HFFc6 (cell line): ENCODE results near the gene RAP1GAP2. TPM values are rescaled to one million over a fixed set of nuclear protein-coding genes. Genes with fewer than 3 reads are reported as not detected.

Experiments
- DNase-seq: peaks from one replicate; pipeline ENCODE4 v3.0.0-alpha.2; 2018
- H3K27ac Mint-ChIP-seq: 2 replicates; pipeline ENCODE4 v1.8.0; 2020; ENCODE audit warnings: mild to moderate bottlenecking, mixed read lengths
- H3K27me3 Mint-ChIP-seq: 2 replicates; pipeline ENCODE4 v1.8.0; 2021; ENCODE audit warnings: mild to moderate bottlenecking, moderate library complexity, mixed read lengths; ENCODE audit not compliant: insufficient read depth
- H3K36me3 Mint-ChIP-seq: 2 replicates; pipeline ENCODE4 v1.8.0; 2021; ENCODE audit warnings: low read depth, mixed read lengths
- H3K4me1 Mint-ChIP-seq: 2 replicates; pipeline ENCODE4 v1.8.0; 2020; ENCODE audit warnings: low read depth, mixed read lengths
- H3K4me3 Mint-ChIP-seq: 2 replicates; pipeline ENCODE4 v1.8.0; 2020; ENCODE audit warnings: mild to moderate bottlenecking, moderate library complexity, mixed read lengths
- H3K9me3 Mint-ChIP-seq: 2 replicates; pipeline ENCODE4 v1.8.0; 2020; ENCODE audit warnings: mild to moderate bottlenecking, mixed read lengths
- CTCF ChIP-seq: fragments of 200-600 bp; sonication (generic); IDR thresholded peaks from 2 replicates; pipeline ENCODE4 v1.5.0; 2021; ENCODE audit warnings: antibody characterized with exemption, mild to moderate bottlenecking
- total RNA-seq, 6 experiments: library from RNA; stranded (reverse); fragmentation: NEBNext Ultra II Directional; extraction: Animal tissue kit (Norgen Biotek cat#: 25700); gene quantifications; 2 replicates in 1 of 6; 3 replicates in 5 of 6; pipeline ENCODE4 v1.2.3, GENCODE V29; 2021

RAP1GAP2 gene
- total RNA-seq, 6 experiments from 2014 or later, result 7.9 to 27.4 (median 23.9) TPM

- DNase-seq, result no peak
- Mint-ChIP-seq H3K27ac (no peak overlapping the region), H3K4me3 (no peak overlapping the region), H3K36me3 (0 out of 2 replicates have a peak, but pooled peaks cover 6% of the 10 kb centered on the region), H3K9me3 (peaks cover 6% of the 10 kb centered on the region; the same call in 1 of the 2 replicates), H3K27me3 (peaks cover 4% of the 10 kb centered on the region), H3K4me1 (peaks cover 13% of the 10 kb centered on the region; the same call in 1 of the 2 replicates)
- TF ChIP-seq CTCF, result no peak
Observed at GRCh38 chr17:3033741-3034577, 237.7 kb downstream of the RAP1GAP2 start.

- H3K27me3 Mint-ChIP-seq, result peaks cover 4% of the 10 kb centered on the region
- no peak overlapping the region for H3K4me3 Mint-ChIP-seq
- 0 out of 2 replicates have a peak, but pooled peaks cover 6% of the 10 kb centered on the region for H3K36me3 Mint-ChIP-seq
- peaks cover 7% of the 10 kb centered on the region; the same call in 1 of the 2 replicates for H3K4me1 Mint-ChIP-seq
- DNase-seq, result no peak
- peaks cover 6% of the 10 kb centered on the region; the same call in 1 of the 2 replicates for H3K9me3 Mint-ChIP-seq
- H3K27ac Mint-ChIP-seq, result no peak overlapping the region
- no peak for TF ChIP-seq CTCF
Observed at GRCh38 chr17:3034578-3034920, 238.3 kb downstream of the RAP1GAP2 start.

- peaks cover 6% of the 10 kb centered on the region; the same call in 1 of the 2 replicates for H3K9me3 Mint-ChIP-seq
- H3K4me3 Mint-ChIP-seq, result no peak overlapping the region
- H3K4me1 Mint-ChIP-seq, result peaks cover 2% of the 10 kb centered on the region; the same call in 1 of the 2 replicates
- 0 out of 2 replicates have a peak, but pooled peaks cover 6% of the 10 kb centered on the region for H3K36me3 Mint-ChIP-seq
- H3K27ac Mint-ChIP-seq, result no peak overlapping the region
- DNase-seq, result no peak
- no peak for TF ChIP-seq CTCF
- peaks cover 4% of the 10 kb centered on the region for H3K27me3 Mint-ChIP-seq
Observed at GRCh38 chr17:3035256-3035967, 239.2 kb downstream of the RAP1GAP2 start.

- H3K4me3 Mint-ChIP-seq, result no peak overlapping the region
- H3K4me1 Mint-ChIP-seq, result no peaks in the 10 kb centered on the region
- TF ChIP-seq CTCF, result no peak
- H3K27me3 Mint-ChIP-seq, result peaks cover 4% of the 10 kb centered on the region
- H3K9me3 Mint-ChIP-seq, result peaks cover 6% of the 10 kb centered on the region; the same call in 1 of the 2 replicates
- no peak for DNase-seq
- no peak overlapping the region for H3K27ac Mint-ChIP-seq
- H3K36me3 Mint-ChIP-seq, result 0 out of 2 replicates have a peak, but pooled peaks cover 6% of the 10 kb centered on the region
Observed at GRCh38 chr17:3035968-3036280, 239.7 kb downstream of the RAP1GAP2 start.

GRCh38 chr17:3036800-3037199, 240.6 kb downstream of the RAP1GAP2 start:
- Mint-ChIP-seq H3K4me1 (no peaks in the 10 kb centered on the region), H3K9me3 (peaks cover 6% of the 10 kb centered on the region; the same call in 1 of the 2 replicates), H3K27ac (no peak overlapping the region), H3K4me3 (no peak overlapping the region), H3K27me3 (peaks cover 4% of the 10 kb centered on the region), H3K36me3 (0 out of 2 replicates have a peak, but pooled peaks cover 6% of the 10 kb centered on the region)
- no peak for TF ChIP-seq CTCF
- no peak for DNase-seq
